Erythroblast (primary cell): ENCODE measurements around the gene ASMTL.

Experiments
- GATA1 ChIP-seq: IDR thresholded peaks from 2 replicates; pipeline ENCODE4 v1.6.1; 2011; ENCODE audit warnings: low read depth, mild to moderate bottlenecking, control low read depth, low read length, moderate library complexity
- POLR2A ChIP-seq: IDR thresholded peaks from 2 replicates; pipeline ENCODE4 v1.6.1; 2011; ENCODE audit warnings: mild to moderate bottlenecking, low read length

DNA sequence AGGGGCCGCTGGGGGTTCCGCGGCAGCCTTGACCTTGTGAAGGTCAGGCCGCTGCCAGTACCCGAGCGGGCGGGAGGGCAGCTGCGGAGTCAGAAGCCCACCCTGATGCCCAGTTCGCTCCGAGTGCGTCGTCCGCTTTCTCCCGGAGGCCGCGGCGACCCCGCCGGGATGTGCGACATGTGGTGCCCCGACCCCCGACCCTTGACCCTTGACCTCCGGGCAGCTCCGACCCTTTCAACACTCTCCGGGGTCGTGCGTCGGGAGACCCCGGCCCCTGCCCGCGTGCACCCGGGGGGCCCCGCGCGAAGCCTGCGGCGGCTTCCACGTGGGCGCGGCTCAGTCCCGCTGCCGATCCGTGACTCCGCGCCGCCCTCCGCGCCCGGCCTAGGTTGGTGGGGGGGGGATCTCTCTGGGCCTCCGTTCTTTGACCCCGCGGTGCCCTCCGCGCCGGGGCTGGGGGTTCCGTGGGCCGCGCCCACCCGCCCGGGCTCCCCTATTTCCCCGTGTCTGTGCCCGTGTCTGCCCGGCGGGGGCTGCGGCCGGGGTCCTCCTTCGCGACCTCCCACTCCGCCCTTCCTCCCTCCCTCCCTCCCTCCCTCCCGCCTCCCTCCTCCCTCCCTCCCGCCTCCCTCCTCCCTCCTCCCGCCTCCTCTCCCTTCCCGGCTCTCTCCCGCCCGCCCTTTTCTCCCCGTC lies 60.2 kb downstream of the ASMTL start:
- TF ChIP-seq POLR2A, result peak; percentile 20
- no peak for TF ChIP-seq GATA1
